ENCODE results near the gene PAPPA2. TPM values are rescaled to one million over a fixed set of nuclear protein-coding genes. Genes with fewer than 3 reads are reported as not detected.

The PAPPA2 gene
- total and polyA plus RNA-seq, 8 donors: under 0.01 to 10.3 (median 0.29) TPM; not detected in 1

DNA sequence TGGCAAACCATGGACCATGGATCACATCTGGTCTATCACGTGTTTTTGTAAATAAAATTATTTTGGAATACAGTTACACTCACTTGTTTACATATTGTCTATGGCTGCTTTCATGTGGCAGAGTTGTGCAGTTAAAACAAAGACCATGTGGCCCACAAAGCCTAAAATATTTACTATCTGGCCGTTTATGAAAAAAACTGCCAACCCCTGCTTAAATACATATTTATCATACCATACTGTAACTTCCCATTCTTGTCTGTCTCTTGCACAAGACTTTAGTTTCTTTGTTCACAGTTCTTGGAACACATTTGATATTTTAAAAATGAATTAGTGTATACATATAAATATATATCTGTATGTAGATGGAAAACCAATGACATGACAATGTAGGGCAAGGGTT, 141.5 kb downstream of the PAPPA2 start:
- H3K4me3 ChIP-seq: no peak overlapping the region
- no peaks in the 10 kb centered on the region for H3K4me1 ChIP-seq
- H3K27me3 ChIP-seq: no peaks in the 10 kb centered on the region
- 44 to 51% (median 48%) methylated on average over 2 of the region's 2 CpGs for WGBS, 5 donors
- no peaks in the 10 kb centered on the region for H3K9me3 ChIP-seq
- TF ChIP-seq, protein P1, sequence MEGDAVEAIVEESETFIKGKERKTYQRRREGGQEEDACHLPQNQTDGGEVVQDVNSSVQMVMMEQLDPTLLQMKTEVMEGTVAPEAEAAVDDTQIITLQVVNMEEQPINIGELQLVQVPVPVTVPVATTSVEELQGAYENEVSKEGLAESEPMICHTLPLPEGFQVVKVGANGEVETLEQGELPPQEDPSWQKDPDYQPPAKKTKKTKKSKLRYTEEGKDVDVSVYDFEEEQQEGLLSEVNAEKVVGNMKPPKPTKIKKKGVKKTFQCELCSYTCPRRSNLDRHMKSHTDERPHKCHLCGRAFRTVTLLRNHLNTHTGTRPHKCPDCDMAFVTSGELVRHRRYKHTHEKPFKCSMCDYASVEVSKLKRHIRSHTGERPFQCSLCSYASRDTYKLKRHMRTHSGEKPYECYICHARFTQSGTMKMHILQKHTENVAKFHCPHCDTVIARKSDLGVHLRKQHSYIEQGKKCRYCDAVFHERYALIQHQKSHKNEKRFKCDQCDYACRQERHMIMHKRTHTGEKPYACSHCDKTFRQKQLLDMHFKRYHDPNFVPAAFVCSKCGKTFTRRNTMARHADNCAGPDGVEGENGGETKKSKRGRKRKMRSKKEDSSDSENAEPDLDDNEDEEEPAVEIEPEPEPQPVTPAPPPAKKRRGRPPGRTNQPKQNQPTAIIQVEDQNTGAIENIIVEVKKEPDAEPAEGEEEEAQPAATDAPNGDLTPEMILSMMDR (IDR thresholded peaks at IDR 0.05): no peak
- no peak for TF ChIP-seq POLR2AphosphoS5 (IDR thresholded peaks at IDR 0.05)
- no peak for TF ChIP-seq EP300 (IDR thresholded peaks at IDR 0.05)
- TF ChIP-seq POLR2A (IDR thresholded peaks at IDR 0.05): no peak
- intact Hi-C loops (cut with DNase I; ENCODE audit: low total_unique reads): no loop called here
- no peak for DNase-seq
- H3K36me3 ChIP-seq: no peaks in the 10 kb centered on the region
- H3K27ac ChIP-seq: no peak overlapping the region

DNA sequence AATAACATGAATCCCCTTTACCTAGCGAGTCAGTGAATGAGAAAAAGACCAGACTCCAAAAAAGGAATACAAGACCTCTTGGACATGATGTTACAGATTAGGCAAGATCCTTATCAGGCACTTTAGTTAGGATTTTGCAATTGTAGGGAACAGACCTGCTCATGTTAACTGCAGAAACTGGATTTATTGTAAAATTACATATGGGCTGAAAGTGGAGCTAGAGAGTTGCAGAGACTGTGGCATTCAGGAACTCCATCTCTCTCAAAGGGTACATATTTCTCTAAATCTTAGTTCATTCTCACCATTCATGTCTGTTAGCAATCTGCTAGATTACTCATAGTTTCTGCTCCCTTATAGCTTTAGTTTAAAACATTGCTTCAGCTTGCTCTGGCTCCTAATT, 142.2 kb downstream of the PAPPA2 start:
- intact Hi-C loops (cut with DNase I; ENCODE audit: low total_unique reads): no loop called here
- WGBS, 5 donors: 68 to 81% (median 77%) methylated on average over 1 of the region's 1 CpG

DNA sequence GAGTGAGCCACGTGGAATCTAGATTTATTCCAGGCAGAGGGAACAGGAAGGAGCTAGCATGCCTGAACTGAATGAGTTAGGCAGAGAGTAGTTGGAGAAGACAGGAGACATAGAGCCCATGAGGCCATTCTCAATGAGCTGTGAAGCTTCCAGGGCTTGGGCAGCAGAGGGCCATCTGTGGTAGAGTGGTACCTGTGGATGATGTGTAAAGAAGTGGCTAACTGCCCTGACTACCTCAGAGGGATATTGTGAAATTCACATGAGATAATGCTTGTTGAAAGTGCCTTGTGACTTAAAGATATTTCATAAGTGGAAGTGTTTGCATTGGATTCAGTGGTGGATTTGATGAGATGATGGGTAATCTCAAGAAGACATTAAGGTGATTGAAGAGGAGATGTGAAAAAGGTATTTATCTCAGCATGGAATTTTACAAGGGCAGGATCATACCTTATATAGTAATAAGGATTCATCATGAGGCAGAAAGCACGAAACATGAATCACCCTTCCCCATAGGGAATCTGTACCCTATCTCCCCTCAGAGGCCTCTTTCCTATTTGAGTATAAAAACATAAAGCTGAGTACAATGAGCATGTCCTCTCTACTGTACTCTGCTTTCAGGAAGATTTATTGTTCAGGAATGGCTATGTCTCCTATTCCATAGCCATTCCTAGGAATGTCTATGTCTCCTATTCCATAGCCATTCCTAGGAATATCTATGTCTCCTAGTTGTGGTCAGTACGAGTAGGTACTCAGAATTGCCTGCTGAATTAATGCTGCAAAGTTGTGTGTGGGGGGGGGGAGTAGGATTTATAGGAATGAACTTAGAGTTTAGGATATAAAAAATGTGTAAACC, 146.8 kb downstream of the PAPPA2 start:
- Histone ChIP-seq H3K4me3 (no peak overlapping the region), H3K9me3 (no peaks in the 10 kb centered on the region), H3K27ac (no peak overlapping the region), H3K4me1 (no peaks in the 10 kb centered on the region), H3K27me3 (no peaks in the 10 kb centered on the region), H3K36me3 (no peaks in the 10 kb centered on the region)
- 52 to 62% (median 60%) methylated on average over 3 of the region's 3 CpGs for WGBS, 5 donors
- no peak for DNase-seq
- intact Hi-C loops (cut with DNase I; ENCODE audit: low total_unique reads): no loop called here
- TF ChIP-seq POLR2AphosphoS5 (IDR thresholded peaks at IDR 0.05): no peak
- TF ChIP-seq, protein P1 (IDR thresholded peaks at IDR 0.05): no peak
- no peak for TF ChIP-seq EP300 (IDR thresholded peaks at IDR 0.05)
- TF ChIP-seq POLR2A (IDR thresholded peaks at IDR 0.05): no peak

More for the DNA sequence above, 142.2 kb downstream of the PAPPA2 start:
- Histone ChIP-seq H3K4me1 (no peaks in the 10 kb centered on the region), H3K36me3 (no peaks in the 10 kb centered on the region), H3K27ac (no peak overlapping the region), H3K4me3 (no peak overlapping the region), H3K9me3 (no peaks in the 10 kb centered on the region), H3K27me3 (no peaks in the 10 kb centered on the region)
- TF ChIP-seq, protein P1 (IDR thresholded peaks at IDR 0.05): no peak
- TF ChIP-seq POLR2A (IDR thresholded peaks at IDR 0.05) (no peak), EP300 (IDR thresholded peaks at IDR 0.05) (no peak), POLR2AphosphoS5 (IDR thresholded peaks at IDR 0.05) (no peak)
- DNase-seq: no peak

DNA sequence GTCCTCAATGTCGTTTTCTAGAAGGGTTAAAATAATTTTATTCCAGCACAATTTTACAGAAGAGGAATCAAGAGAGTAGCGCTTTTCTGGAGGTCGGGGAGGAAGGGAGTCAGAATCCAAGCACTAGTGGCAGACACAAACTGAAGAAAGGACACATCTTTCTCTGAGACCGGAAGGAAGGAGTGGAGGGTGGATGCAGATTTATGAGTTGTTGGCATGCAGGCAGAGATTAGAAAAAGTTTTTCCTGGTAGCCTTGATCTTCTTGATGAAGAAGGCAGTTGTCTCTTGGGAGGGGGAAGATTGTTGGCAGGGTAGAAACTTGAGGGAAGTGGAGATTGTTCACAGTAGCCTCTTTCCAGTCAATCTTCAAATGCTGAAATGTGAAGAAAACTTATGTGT, 149.8 kb downstream of the PAPPA2 start:
- no peak for DNase-seq
- H3K9me3 ChIP-seq: no peaks in the 10 kb centered on the region
- H3K4me3 ChIP-seq: no peak overlapping the region
- intact Hi-C loops (cut with DNase I; ENCODE audit: low total_unique reads): no loop called here
- H3K27me3 ChIP-seq: no peaks in the 10 kb centered on the region
- no peaks in the 10 kb centered on the region for H3K36me3 ChIP-seq
- TF ChIP-seq POLR2AphosphoS5 (IDR thresholded peaks at IDR 0.05): no peak
- no peak overlapping the region for H3K27ac ChIP-seq
- H3K4me1 ChIP-seq: no peaks in the 10 kb centered on the region
- WGBS, 5 donors: 46 to 80% (median 74%) methylated on average over 4 of the region's 4 CpGs

DNA sequence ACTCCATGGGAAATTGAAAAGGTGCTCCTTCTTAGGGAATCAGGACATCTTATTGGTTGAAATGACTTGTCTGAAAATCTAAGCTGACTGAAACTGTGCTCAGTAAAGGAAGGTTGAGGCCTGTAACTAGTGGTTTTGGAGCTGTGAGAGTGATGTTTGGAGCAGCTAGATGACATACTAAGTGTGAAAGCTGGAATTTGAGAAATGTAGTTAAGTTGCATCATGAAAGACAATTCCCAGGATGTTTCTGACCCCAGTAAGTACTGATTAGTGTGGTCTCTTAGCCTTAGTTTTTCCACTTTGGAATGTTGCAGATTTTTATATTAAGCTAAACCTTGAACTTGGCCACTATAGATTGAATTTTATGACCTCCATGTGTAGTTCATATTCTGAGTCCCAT, 154.9 kb downstream of the PAPPA2 start:
- intact Hi-C loops (cut with DNase I; ENCODE audit: low total_unique reads): no loop called here
- H3K4me1 ChIP-seq: no peaks in the 10 kb centered on the region
- no peak for DNase-seq
- no peak overlapping the region for H3K4me3 ChIP-seq
- no peaks in the 10 kb centered on the region for H3K27me3 ChIP-seq
- H3K27ac ChIP-seq: no peak overlapping the region
- peaks cover 0 to 6% (median 0%) of the 10 kb centered on the region in 4 donors for H3K9me3 ChIP-seq
- H3K36me3 ChIP-seq: no peaks in the 10 kb centered on the region
- TF ChIP-seq POLR2AphosphoS5 (IDR thresholded peaks at IDR 0.05): no peak

Data from stomach (tissue), 9 donors.